ENCODE results near the gene ATP8A2. TPM values are rescaled to one million over a fixed set of nuclear protein-coding genes. Genes with fewer than 3 reads are reported as not detected.

Gene ATP8A2
- total RNA-seq, 4 donors from 2014 or later, result 0.13 to 0.29 (median 0.24) TPM

GRCh38 chr13:25827831-25828465, 456.2 kb downstream of the ATP8A2 start:
- H3K36me3 ChIP-seq, result no peaks in the 10 kb centered on the region
- H3K4me1 ChIP-seq, result no peaks in the 10 kb centered on the region
- no peak for DNase-seq
- H3K9me3 ChIP-seq, result no peaks in the 10 kb centered on the region
- WGBS, 2 donors, result 85 to 94% methylated on average over 5 of the region's 5 CpGs
- TF ChIP-seq POLR2A (IDR thresholded peaks at IDR 0.05) (no peak), CTCF (IDR thresholded peaks at IDR 0.05) (no peak)
- H3K4me3 ChIP-seq (replicated peaks in 1 of 3), result no peak overlapping the region
- no peaks in the 10 kb centered on the region for H3K27me3 ChIP-seq
- intact Hi-C loops (cut with DNase I), result no loop called here
- H3K27ac ChIP-seq, result no peak overlapping the region

GRCh38 chr13:25833761-25834160, 462.0 kb downstream of the ATP8A2 start:
- intact Hi-C loops (cut with DNase I), result no loop called here
- DNase-seq, result no peak

GRCh38 chr13:25836574-25837336, 465.0 kb downstream of the ATP8A2 start:
- intact Hi-C loops (cut with DNase I), result no loop called here
- no peaks in the 10 kb centered on the region for H3K36me3 ChIP-seq
- H3K9me3 ChIP-seq, result no peaks in the 10 kb centered on the region
- TF ChIP-seq CTCF (IDR thresholded peaks at IDR 0.05) (no peak), POLR2A (IDR thresholded peaks at IDR 0.05) (no peak)
- peaks cover 6 to 8% of the 10 kb centered on the region in 2 donors for H3K4me1 ChIP-seq
- H3K27me3 ChIP-seq, result no peaks in the 10 kb centered on the region
- 79 to 86% methylated on average over 12 of the region's 12 CpGs for WGBS, 2 donors
- DNase-seq, result no peak
- H3K27ac ChIP-seq, result no peak overlapping the region
- H3K4me3 ChIP-seq (replicated peaks in 1 of 3), result no peak overlapping the region

More at GRCh38 chr13:25833761-25834160, 462.0 kb downstream of the ATP8A2 start:
- TF ChIP-seq POLR2A (IDR thresholded peaks at IDR 0.05), result no peak
- no peak for TF ChIP-seq CTCF (IDR thresholded peaks at IDR 0.05)
- WGBS, 2 donors, result 89 to 90% methylated on average over 1 of the region's 1 CpG
- no peaks in the 10 kb centered on the region for H3K36me3 ChIP-seq
- H3K4me3 ChIP-seq (replicated peaks in 1 of 3), result no peak overlapping the region
- H3K27me3 ChIP-seq, result no peaks in the 10 kb centered on the region
- H3K9me3 ChIP-seq, result no peaks in the 10 kb centered on the region
- no peaks in the 10 kb centered on the region for H3K4me1 ChIP-seq
- no peak overlapping the region for H3K27ac ChIP-seq

- peak in 1 of 2 donors; percentile 4 for DNase-seq
- Histone ChIP-seq H3K9me3 (no peaks in the 10 kb centered on the region), H3K27me3 (no peaks in the 10 kb centered on the region), H3K4me3 (replicated peaks in 1 of 3) (no peak overlapping the region), H3K27ac (no peak overlapping the region), H3K4me1 (peaks cover 6 to 8% of the 10 kb centered on the region in 2 donors), H3K36me3 (no peaks in the 10 kb centered on the region)
- TF ChIP-seq CTCF (IDR thresholded peaks at IDR 0.05) (no peak), POLR2A (IDR thresholded peaks at IDR 0.05) (no peak)
- intact Hi-C loops (cut with DNase I), result no loop called here
- 53 to 55% methylated on average over 8 of the region's 8 CpGs for WGBS, 2 donors
Observed at GRCh38 chr13:25839371-25839770, 467.6 kb downstream of the ATP8A2 start.

GRCh38 chr13:25840261-25840660, 468.5 kb downstream of the ATP8A2 start:
- WGBS, 2 donors, result 66 to 68% methylated on average over 3 of the region's 3 CpGs
- Histone ChIP-seq H3K27me3 (no peaks in the 10 kb centered on the region), H3K27ac (no peak overlapping the region), H3K4me1 (peaks cover 6 to 8% of the 10 kb centered on the region in 2 donors), H3K9me3 (no peaks in the 10 kb centered on the region), H3K36me3 (no peaks in the 10 kb centered on the region), H3K4me3 (replicated peaks in 1 of 3) (no peak overlapping the region)
- no peak for TF ChIP-seq CTCF (IDR thresholded peaks at IDR 0.05)
- TF ChIP-seq POLR2A (IDR thresholded peaks at IDR 0.05), result no peak
- DNase-seq, result no peak
- intact Hi-C loops (cut with DNase I), result no loop called here
